Retinal pigment epithelial cell (primary cell): ENCODE data around the gene OSBPL5.

ENCODE experiments used
- DNase-seq: peaks from one replicate; pipeline ENCODE4 v3.0.0-alpha.2; 2010; ENCODE audit warnings: low read depth
- H3K4me3 ChIP-seq: 2 replicates; pipeline ENCODE4 v1.5.1; 2011; ENCODE audit warnings: mild to moderate bottlenecking, low read length, control low read depth, moderate library complexity
- CTCF ChIP-seq: conservative IDR thresholded peaks from 2 replicates; pipeline ENCODE4 v1.5.1; 2011; ENCODE audit warnings: low read depth, low read length, control low read depth, inconsistent platforms

Gene OSBPL5

GRCh38 chr11:3056296-3057068 is 108.6 kb downstream of the OSBPL5 start:
- DNase-seq, result no peak
- H3K4me3 ChIP-seq, result peak overlapping the region; percentile 86
- TF ChIP-seq CTCF, result no peak

- no peak for DNase-seq
- H3K4me3 ChIP-seq, result peak overlapping the region; percentile 86
- no peak for TF ChIP-seq CTCF
Observed at GRCh38 chr11:3055891-3056290, 109.2 kb downstream of the OSBPL5 start.

- TF ChIP-seq CTCF, result no peak
- no peak overlapping the region for H3K4me3 ChIP-seq
- no peak for DNase-seq
Observed at GRCh38 chr11:3052567-3052966, 112.5 kb downstream of the OSBPL5 start.

- no peak for DNase-seq
- H3K4me3 ChIP-seq, result no peak overlapping the region
- TF ChIP-seq CTCF, result no peak
Observed at GRCh38 chr11:3052109-3052479, 113.0 kb downstream of the OSBPL5 start.

- DNase-seq, result no peak
- peak; percentile 45 for TF ChIP-seq CTCF
- no peak overlapping the region for H3K4me3 ChIP-seq
Observed at GRCh38 chr11:3051196-3052108, 113.7 kb downstream of the OSBPL5 start.

GRCh38 chr11:3050386-3051195 is 114.5 kb downstream of the OSBPL5 start:
- no peak for TF ChIP-seq CTCF
- no peak overlapping the region for H3K4me3 ChIP-seq
- no peak for DNase-seq
